ENCODE results near the gene LRRTM4. TPM values are rescaled to one million over a fixed set of nuclear protein-coding genes. Genes with fewer than 3 reads are reported as not detected.

LRRTM4 gene
- total and polyA plus RNA-seq, 10 of the 15 experiments (the other 5 are each of a cell fraction or from before 2014, with no cell fraction given), result 0.01 to 1.0 TPM; not detected in 8

DNA sequence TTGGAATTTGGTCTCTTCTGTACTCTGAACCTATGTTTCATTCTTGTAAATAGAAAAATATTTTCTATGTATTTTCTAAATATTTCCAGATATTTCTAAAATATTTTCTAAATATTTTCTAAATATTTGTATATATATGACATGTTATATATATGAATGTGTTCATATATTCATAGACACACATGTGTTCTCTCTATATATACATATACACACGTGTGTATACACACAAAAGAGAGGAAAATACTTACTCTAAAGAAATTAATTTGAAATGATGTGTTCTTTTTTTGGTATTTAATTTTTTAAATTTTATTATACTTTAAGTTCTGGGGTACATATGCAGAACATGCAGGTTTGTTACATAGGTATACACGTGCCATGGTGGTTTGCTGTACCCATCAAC, 589.6 kb downstream of the LRRTM4 start (continued):
- TF ChIP-seq, protein P1, sequence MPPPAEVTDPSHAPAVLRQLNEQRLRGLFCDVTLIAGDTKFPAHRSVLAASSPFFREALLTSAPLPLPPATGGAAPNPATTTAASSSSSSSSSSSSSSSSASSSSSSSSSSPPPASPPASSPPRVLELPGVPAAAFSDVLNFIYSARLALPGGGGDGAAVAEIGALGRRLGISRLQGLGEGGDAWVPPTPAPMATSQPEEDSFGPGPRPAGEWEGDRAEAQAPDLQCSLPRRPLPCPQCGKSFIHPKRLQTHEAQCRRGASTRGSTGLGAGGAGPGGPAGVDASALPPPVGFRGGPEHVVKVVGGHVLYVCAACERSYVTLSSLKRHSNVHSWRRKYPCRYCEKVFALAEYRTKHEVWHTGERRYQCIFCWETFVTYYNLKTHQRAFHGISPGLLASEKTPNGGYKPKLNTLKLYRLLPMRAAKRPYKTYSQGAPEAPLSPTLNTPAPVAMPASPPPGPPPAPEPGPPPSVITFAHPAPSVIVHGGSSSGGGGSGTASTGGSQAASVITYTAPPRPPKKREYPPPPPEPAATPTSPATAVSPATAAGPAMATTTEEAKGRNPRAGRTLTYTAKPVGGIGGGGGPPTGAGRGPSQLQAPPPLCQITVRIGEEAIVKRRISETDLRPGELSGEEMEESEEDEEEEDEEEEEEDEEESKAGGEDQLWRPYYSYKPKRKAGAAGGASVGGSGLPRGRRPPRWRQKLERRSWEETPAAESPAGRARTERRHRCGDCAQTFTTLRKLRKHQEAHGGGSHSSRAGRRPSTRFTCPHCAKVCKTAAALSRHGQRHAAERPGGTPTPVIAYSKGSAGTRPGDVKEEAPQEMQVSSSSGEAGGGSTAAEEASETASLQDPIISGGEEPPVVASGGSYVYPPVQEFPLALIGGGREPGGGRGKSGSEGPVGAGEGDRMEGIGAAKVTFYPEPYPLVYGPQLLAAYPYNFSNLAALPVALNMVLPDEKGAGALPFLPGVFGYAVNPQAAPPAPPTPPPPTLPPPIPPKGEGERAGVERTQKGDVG (CRISPR knock-in tag; IDR thresholded peaks at IDR 0.05), result no peak
- TF ChIP-seq FOXM1 (IDR thresholded peaks at IDR 0.05; ENCODE audit: low read depth, low read length) (no peak), MEF2B (IDR thresholded peaks at IDR 0.05; ENCODE audit: partially characterized antibody, poor library complexity, severe bottlenecking) (no peak), STAT1 (conservative IDR thresholded peaks at IDR 0.05) (no peak), EZH2 (IDR thresholded peaks at IDR 0.05; ENCODE audit: borderline replicate concordance, control insufficient read depth, low read depth, low read length) (no peak), SIX5 (IDR thresholded peaks at IDR 0.05; ENCODE audit: low read depth, low read length, severe bottlenecking) (no peak), PML (IDR thresholded peaks at IDR 0.05; ENCODE audit: low read length) (no peak), SPI1 (IDR thresholded peaks at IDR 0.05; ENCODE audit: borderline replicate concordance, insufficient read depth, low read depth, low read length) (no peak)

DNA sequence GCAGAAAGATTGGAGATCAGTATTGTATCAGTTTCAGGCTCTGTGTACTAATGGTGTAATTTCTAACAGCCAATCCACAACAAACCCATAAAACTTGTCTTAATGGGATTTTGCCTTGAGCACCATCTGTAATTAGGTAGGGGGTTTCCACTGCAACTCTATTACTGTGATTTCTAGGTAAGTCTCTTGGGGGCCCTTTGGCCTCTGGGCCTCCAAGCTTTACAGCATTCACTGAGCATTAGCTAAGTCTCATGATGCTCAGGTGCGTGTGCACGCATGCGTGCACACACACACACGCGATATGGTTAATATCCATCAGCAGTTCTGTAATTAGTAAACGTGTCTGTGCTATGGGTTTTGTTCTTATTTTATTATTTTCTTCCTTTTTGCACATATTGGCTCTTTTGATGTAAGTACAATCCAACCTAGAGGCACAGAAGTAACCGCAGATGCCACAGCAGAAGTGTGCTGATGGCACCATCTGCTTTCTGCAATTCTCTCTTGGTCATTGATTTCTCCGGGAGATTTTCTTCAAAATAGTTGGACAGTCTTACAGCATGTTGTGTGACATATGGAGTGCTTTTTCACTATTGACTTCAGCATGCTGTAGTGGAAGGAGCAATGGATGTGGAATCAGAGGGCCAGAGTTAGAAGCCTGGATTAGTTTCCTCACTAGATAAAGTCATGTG, 592.0 kb downstream of the LRRTM4 start:
- no peaks in the 10 kb centered on the region for H3K9me3 ChIP-seq (replicated peaks; ENCODE audit: control insufficient read depth, insufficient read depth, low read length)
- ChIA-PET SMC1A (ENCODE audit: uncharacterized antibody, unreplicated experiment) (no interaction called here), CTCF (no interaction called here), RAD21 (ENCODE audit: unreplicated experiment) (no interaction called here), POLR2A (no interaction called here)
- no peak overlapping the region for H3K9ac ChIP-seq (ENCODE audit: control insufficient read depth, insufficient read depth, low read length)
- WGBS (ENCODE audit: insufficient coverage, insufficient replicate concordance, low lambda C conversion rate, missing lambda C conversion rate), result 59% methylated on average over 8 of the region's 8 CpGs
- FAIRE-seq (no peak), DNase-seq (ENCODE audit: low read depth, low spot score) (no peak), ATAC-seq (no peak)
- H3K4me2 ChIP-seq (ENCODE audit: control insufficient read depth, insufficient read depth), result no peak overlapping the region
- no peak overlapping the region for H3K27ac ChIP-seq (ENCODE audit: control insufficient read depth, insufficient read depth)
- H3K4me1 ChIP-seq (ENCODE audit: control insufficient read depth, insufficient read depth, low read length), result no peaks in the 10 kb centered on the region
- H4K20me1 ChIP-seq (ENCODE audit: control insufficient read depth, insufficient read depth), result no peaks in the 10 kb centered on the region
- H3K79me2 ChIP-seq (ENCODE audit: control insufficient read depth, insufficient read depth, low read length), result no peaks in the 10 kb centered on the region
- no peaks in the 10 kb centered on the region for H3K36me3 ChIP-seq (ENCODE audit: control insufficient read depth in 2 of 2, insufficient read depth in 2 of 2, low read length in 1 of 2)
- no peak overlapping the region for H2AFZ ChIP-seq (ENCODE audit: control insufficient read depth, low read depth, low read length)
- in situ Hi-C loops (cut with MboI), result no loop called here
- no peak overlapping the region for H3K4me3 ChIP-seq
- BruUV-seq (replicated peaks), result no TSS peak
- H3K27me3 ChIP-seq (replicated peaks in 1 of 2; ENCODE audit: control insufficient read depth in 2 of 2, insufficient read depth in 2 of 2, low read length in 1 of 2), result no peaks in the 10 kb centered on the region
- intact Hi-C loops (cut with micrococcal nuclease; ENCODE audit: unreplicated experiment), result no loop called here
- TF ChIP-seq, protein P2, sequence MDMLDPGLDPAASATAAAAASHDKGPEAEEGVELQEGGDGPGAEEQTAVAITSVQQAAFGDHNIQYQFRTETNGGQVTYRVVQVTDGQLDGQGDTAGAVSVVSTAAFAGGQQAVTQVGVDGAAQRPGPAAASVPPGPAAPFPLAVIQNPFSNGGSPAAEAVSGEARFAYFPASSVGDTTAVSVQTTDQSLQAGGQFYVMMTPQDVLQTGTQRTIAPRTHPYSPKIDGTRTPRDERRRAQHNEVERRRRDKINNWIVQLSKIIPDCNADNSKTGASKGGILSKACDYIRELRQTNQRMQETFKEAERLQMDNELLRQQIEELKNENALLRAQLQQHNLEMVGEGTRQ (IDR thresholded peaks at IDR 0.05; ENCODE audit: borderline replicate concordance, low read depth, low read length), result no peak
- TF ChIP-seq, protein P3, sequence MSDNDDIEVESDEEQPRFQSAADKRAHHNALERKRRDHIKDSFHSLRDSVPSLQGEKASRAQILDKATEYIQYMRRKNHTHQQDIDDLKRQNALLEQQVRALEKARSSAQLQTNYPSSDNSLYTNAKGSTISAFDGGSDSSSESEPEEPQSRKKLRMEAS (IDR thresholded peaks at IDR 0.05; ENCODE audit: low read depth, low read length), result no peak
- TF ChIP-seq BMI1 (IDR thresholded peaks at IDR 0.05; ENCODE audit: borderline replicate concordance) (no peak), MTA3 (IDR thresholded peaks at IDR 0.05; ENCODE audit: borderline replicate concordance, low read length) (no peak), CHD1 (IDR thresholded peaks at IDR 0.05; ENCODE audit: low read depth, low read length) (no peak), FOXK2 (IDR thresholded peaks at IDR 0.05) (no peak)
- TF ChIP-seq, protein P4, sequence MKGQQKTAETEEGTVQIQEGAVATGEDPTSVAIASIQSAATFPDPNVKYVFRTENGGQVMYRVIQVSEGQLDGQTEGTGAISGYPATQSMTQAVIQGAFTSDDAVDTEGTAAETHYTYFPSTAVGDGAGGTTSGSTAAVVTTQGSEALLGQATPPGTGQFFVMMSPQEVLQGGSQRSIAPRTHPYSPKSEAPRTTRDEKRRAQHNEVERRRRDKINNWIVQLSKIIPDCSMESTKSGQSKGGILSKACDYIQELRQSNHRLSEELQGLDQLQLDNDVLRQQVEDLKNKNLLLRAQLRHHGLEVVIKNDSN (IDR thresholded peaks at IDR 0.05; ENCODE audit: borderline replicate concordance, extremely low read length, insufficient read depth, low read depth, low read length), result no peak
- TF ChIP-seq, protein P5, sequence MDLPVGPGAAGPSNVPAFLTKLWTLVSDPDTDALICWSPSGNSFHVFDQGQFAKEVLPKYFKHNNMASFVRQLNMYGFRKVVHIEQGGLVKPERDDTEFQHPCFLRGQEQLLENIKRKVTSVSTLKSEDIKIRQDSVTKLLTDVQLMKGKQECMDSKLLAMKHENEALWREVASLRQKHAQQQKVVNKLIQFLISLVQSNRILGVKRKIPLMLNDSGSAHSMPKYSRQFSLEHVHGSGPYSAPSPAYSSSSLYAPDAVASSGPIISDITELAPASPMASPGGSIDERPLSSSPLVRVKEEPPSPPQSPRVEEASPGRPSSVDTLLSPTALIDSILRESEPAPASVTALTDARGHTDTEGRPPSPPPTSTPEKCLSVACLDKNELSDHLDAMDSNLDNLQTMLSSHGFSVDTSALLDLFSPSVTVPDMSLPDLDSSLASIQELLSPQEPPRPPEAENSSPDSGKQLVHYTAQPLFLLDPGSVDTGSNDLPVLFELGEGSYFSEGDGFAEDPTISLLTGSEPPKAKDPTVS (IDR thresholded peaks at IDR 0.05; ENCODE audit: low read depth, low read length), result no peak

Data from GM12878 (cell line).